ENCODE data around the gene SDCCAG8.

DNA sequence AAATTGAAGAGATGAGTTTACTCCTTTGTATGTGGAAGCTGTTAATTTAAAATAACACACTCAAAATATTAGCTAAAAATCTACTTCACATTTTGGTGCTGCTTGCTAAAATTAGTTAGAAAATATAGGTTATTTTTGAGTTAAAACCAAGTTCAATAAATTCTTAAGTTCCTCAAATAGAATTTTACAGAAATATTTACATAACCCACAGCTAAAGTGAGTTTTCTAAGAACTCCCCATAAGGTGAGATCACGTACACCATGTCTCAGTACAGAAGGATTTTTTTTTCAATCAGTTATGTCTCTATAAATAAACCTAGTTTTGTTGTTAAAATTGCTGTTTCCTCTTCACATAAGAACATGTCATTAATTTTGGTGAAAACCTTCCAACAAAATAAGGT is 108.0 kb downstream of the SDCCAG8 start:
- TF ChIP-seq, protein P1, sequence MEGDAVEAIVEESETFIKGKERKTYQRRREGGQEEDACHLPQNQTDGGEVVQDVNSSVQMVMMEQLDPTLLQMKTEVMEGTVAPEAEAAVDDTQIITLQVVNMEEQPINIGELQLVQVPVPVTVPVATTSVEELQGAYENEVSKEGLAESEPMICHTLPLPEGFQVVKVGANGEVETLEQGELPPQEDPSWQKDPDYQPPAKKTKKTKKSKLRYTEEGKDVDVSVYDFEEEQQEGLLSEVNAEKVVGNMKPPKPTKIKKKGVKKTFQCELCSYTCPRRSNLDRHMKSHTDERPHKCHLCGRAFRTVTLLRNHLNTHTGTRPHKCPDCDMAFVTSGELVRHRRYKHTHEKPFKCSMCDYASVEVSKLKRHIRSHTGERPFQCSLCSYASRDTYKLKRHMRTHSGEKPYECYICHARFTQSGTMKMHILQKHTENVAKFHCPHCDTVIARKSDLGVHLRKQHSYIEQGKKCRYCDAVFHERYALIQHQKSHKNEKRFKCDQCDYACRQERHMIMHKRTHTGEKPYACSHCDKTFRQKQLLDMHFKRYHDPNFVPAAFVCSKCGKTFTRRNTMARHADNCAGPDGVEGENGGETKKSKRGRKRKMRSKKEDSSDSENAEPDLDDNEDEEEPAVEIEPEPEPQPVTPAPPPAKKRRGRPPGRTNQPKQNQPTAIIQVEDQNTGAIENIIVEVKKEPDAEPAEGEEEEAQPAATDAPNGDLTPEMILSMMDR (IDR thresholded peaks at IDR 0.05; ENCODE audit: control extremely low read depth in 1 of 3, insufficient read depth in 1 of 3, low read depth in 1 of 3, low read length in 3 of 3) = no peak
- no peak for TF ChIP-seq CHD1 (IDR thresholded peaks at IDR 0.05; ENCODE audit: low read depth, low read length)
- TF ChIP-seq GTF2F1 (IDR thresholded peaks at IDR 0.05; ENCODE audit: borderline replicate concordance, low read depth, low read length) = no peak
- TF ChIP-seq EZH2 (IDR thresholded peaks at IDR 0.05; ENCODE audit: low read depth, low read length, severe bottlenecking) = no peak
- TF ChIP-seq, protein P2, sequence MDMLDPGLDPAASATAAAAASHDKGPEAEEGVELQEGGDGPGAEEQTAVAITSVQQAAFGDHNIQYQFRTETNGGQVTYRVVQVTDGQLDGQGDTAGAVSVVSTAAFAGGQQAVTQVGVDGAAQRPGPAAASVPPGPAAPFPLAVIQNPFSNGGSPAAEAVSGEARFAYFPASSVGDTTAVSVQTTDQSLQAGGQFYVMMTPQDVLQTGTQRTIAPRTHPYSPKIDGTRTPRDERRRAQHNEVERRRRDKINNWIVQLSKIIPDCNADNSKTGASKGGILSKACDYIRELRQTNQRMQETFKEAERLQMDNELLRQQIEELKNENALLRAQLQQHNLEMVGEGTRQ (IDR thresholded peaks at IDR 0.05; ENCODE audit: low read length) = no peak
- TF ChIP-seq YY1 (IDR thresholded peaks at IDR 0.05; ENCODE audit: low read depth, low read length) = no peak
- TF ChIP-seq RBBP5 (IDR thresholded peaks at IDR 0.05; ENCODE audit: borderline replicate concordance, low read depth, low read length) = no peak
- TF ChIP-seq POLR2AphosphoS5 (IDR thresholded peaks at IDR 0.05; ENCODE audit: low read depth, low read length) = no peak
- TF ChIP-seq KDM1A (IDR thresholded peaks at IDR 0.05; ENCODE audit: borderline replicate concordance, low read length) = no peak
- no peak for TF ChIP-seq EGR1 (IDR thresholded peaks at IDR 0.05; ENCODE audit: borderline replicate concordance, low read depth, low read length)
- TF ChIP-seq SP1 (IDR thresholded peaks at IDR 0.05; ENCODE audit: low read depth, low read length) = no peak
- TF ChIP-seq ASH2L (IDR thresholded peaks at IDR 0.05; ENCODE audit: low read length) = no peak
- TF ChIP-seq POU5F1 (IDR thresholded peaks at IDR 0.05; ENCODE audit: low read depth, low read length) = no peak
- no peak for TF ChIP-seq SRF (IDR thresholded peaks at IDR 0.05; ENCODE audit: low read depth, low read length)

Measured in H1 (cell line).